K562 (cell line): ENCODE results near the gene LSR. TPM values are rescaled to one million over a fixed set of nuclear protein-coding genes. Genes with fewer than 3 reads are reported as not detected.

ENCODE experiments used
- ATF7 ChIP-seq: fragments of 450-650 bp; IDR thresholded peaks from 2 replicates; pipeline ENCODE4 v1.7.1; 2014; ENCODE audit warnings: mild to moderate bottlenecking, moderate library complexity
- BRCA1 ChIP-seq, 2 experiments: fragments of 450-650 bp in 1 of 2; sonication (generic) in 1 of 2; formaldehyde crosslinking in 1 of 2; IDR thresholded peaks; 2 replicates each; pipeline versions ENCODE4 v1.5.0 to v1.6.1; 2017 to 2020; ENCODE audit warnings: mild to moderate bottlenecking in 1 of 2, missing genetic modification reagents in 1 of 2
- CBX1 ChIP-seq: sonication (generic); IDR thresholded peaks from 2 replicates; pipeline ENCODE4 v1.6.1; 2016; ENCODE audit warnings: antibody characterized with exemption, low read depth, mild to moderate bottlenecking
- COPS2 ChIP-seq: fragments of 450-650 bp; conservative IDR thresholded peaks from 2 replicates; pipeline ENCODE4 v1.6.1; 2016; ENCODE audit warnings: mild to moderate bottlenecking, moderate library complexity
- ELF1 ChIP-seq: fragments of 200-800 bp; sonication (Bioruptor generic); IDR thresholded peaks from 2 replicates; pipeline ENCODE4 v1.6.1; 2016; ENCODE audit warnings: missing genetic modification characterization, missing compliant biosample characterization
- ETV1 ChIP-seq: fragments of 450-650 bp; conservative IDR thresholded peaks from 2 replicates; pipeline ENCODE4 v1.6.1; 2016; ENCODE audit warnings: missing genetic modification characterization, control low read depth, low read depth, missing compliant biosample characterization
- GATAD2B ChIP-seq: fragments of 450-650 bp; IDR thresholded peaks from 2 replicates; pipeline ENCODE4 v1.6.1; 2017; ENCODE audit warnings: mild to moderate bottlenecking, borderline replicate concordance
- MAZ ChIP-seq, 2 experiments: fragments of 450-650 bp in 1 of 2; sonication (generic) in 1 of 2; formaldehyde crosslinking; IDR thresholded peaks in 1 of 2; conservative IDR thresholded peaks in 1 of 2; 2 replicates each; pipeline versions ENCODE4 v1.4.0 to v1.5.0; 2020; ENCODE audit warnings: mild to moderate bottlenecking in 1 of 2, missing genetic modification reagents in 1 of 2
- MECOM ChIP-seq: fragments of 250-450 bp; sonication (Bioruptor Pico); IDR thresholded peaks from 2 replicates; pipeline ENCODE4 v1.8.0; 2022; ENCODE audit warnings: inconsistent platforms
- NELFE ChIP-seq: IDR thresholded peaks from 2 replicates; pipeline ENCODE4 v1.6.1; 2011; ENCODE audit warnings: mild to moderate bottlenecking; ENCODE audit not compliant: insufficient read depth, insufficient read length
- NFE2L1 ChIP-seq: fragments of 450-650 bp; IDR thresholded peaks from 2 replicates; pipeline ENCODE4 v1.6.1; 2016; ENCODE audit warnings: missing genetic modification characterization, low read depth, mild to moderate bottlenecking, missing compliant biosample characterization, moderate library complexity, borderline replicate concordance
- POLR2H ChIP-seq: IDR thresholded peaks from 2 replicates; pipeline ENCODE4 v1.6.1; 2016; ENCODE audit warnings: missing genetic modification characterization, low read depth, mild to moderate bottlenecking, control low read depth, missing compliant biosample characterization, moderate library complexity
- ZNF311 ChIP-seq: fragments of 250-450 bp; sonication (Bioruptor Pico); IDR thresholded peaks from 2 replicates; pipeline ENCODE4 v1.4.0; 2020; ENCODE audit warnings: mild to moderate bottlenecking, moderate library complexity
- ZNF766 ChIP-seq: fragments of 200-800 bp; sonication (Bioruptor generic); conservative IDR thresholded peaks from 2 replicates; pipeline ENCODE4 v1.6.1; 2016; ENCODE audit warnings: missing genetic modification characterization, missing compliant biosample characterization
- polyA plus RNA-seq, 8 experiments: library from polyadenylated mRNA; depleted of rRNA in 4 of 8; stranded (reverse) in 5 of 8; unstranded in 3 of 8; fragments of >200 nt; fragmentation: Nextera tagmentation in 2 of 8; fragmentation: Illumina TruSeq in 1 of 8; extraction: Ambion mirVana in 2 of 8; extraction: Trizol in 1 of 8; gene quantifications; 2 replicates each; pipeline versions ENCODE4 v1.2.1 to v1.2.3, GENCODE V29; 2011 to 2014; ENCODE audit warnings: inconsistent platforms in 1 of 8, missing spikeins in 1 of 8
- total RNA-seq, 7 experiments: library from RNA; depleted of rRNA in 6 of 7; stranded (reverse); fragments of >200 nt in 6 of 7; fragmentation: Illumina TruSeq in 2 of 7; extraction: Trizol in 2 of 7; gene quantifications; 2 replicates each; pipeline versions ENCODE4 v1.2.1 to v1.2.3, GENCODE V29; 2011 to 2021; ENCODE audit warnings: low replicate concordance in 1 of 7
- TF ChIP-seq, protein P1 (sequence below): fragments of 250-450 bp; sonication (Bioruptor Pico); IDR thresholded peaks from 2 replicates; pipeline ENCODE4 v1.4.0; 2020; ENCODE audit warnings: mild to moderate bottlenecking
- TF ChIP-seq, protein P2 (sequence below): sonication (generic); formaldehyde crosslinking; IDR thresholded peaks from 2 replicates; pipeline ENCODE4 v1.8.1; 2023; ENCODE audit warnings: missing genetic modification reagents, mild to moderate bottlenecking, borderline replicate concordance
- TF ChIP-seq, protein P3 (sequence below): sonication (generic); formaldehyde crosslinking; IDR thresholded peaks from 2 replicates; pipeline ENCODE4 v1.8.1; 2023; ENCODE audit warnings: mild to moderate bottlenecking, missing genetic modification reagents
- TF ChIP-seq, protein P4 (sequence below): fragments of 250-450 bp; sonication (Bioruptor Pico); IDR thresholded peaks from 2 replicates; pipeline ENCODE4 v1.8.0; 2021; ENCODE audit warnings: moderate library complexity, mild to moderate bottlenecking, inconsistent platforms

Gene LSR
- total and polyA plus RNA-seq, 9 of the 15 experiments (the other 6 are each of a cell fraction or from before 2014, with no cell fraction given) = 0.44 to 87.9 (median 28.0) TPM

- no peak for TF ChIP-seq ZNF766
- peak; percentile 100 for TF ChIP-seq ATF7
- peak; percentile 90 for TF ChIP-seq POLR2H (tag)
- TF ChIP-seq, protein P1, sequence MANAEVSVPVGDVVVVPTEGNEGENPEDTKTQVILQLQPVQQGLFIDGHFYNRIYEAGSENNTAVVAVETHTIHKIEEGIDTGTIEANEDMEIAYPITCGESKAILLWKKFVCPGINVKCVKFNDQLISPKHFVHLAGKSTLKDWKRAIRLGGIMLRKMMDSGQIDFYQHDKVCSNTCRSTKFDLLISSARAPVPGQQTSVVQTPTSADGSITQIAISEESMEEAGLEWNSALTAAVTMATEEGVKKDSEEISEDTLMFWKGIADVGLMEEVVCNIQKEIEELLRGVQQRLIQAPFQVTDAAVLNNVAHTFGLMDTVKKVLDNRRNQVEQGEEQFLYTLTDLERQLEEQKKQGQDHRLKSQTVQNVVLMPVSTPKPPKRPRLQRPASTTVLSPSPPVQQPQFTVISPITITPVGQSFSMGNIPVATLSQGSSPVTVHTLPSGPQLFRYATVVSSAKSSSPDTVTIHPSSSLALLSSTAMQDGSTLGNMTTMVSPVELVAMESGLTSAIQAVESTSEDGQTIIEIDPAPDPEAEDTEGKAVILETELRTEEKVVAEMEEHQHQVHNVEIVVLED = peak; percentile 25; the same call in 1 of the 2 replicates
- no peak for TF ChIP-seq NFE2L1 (tag)
- TF ChIP-seq, protein P2, sequence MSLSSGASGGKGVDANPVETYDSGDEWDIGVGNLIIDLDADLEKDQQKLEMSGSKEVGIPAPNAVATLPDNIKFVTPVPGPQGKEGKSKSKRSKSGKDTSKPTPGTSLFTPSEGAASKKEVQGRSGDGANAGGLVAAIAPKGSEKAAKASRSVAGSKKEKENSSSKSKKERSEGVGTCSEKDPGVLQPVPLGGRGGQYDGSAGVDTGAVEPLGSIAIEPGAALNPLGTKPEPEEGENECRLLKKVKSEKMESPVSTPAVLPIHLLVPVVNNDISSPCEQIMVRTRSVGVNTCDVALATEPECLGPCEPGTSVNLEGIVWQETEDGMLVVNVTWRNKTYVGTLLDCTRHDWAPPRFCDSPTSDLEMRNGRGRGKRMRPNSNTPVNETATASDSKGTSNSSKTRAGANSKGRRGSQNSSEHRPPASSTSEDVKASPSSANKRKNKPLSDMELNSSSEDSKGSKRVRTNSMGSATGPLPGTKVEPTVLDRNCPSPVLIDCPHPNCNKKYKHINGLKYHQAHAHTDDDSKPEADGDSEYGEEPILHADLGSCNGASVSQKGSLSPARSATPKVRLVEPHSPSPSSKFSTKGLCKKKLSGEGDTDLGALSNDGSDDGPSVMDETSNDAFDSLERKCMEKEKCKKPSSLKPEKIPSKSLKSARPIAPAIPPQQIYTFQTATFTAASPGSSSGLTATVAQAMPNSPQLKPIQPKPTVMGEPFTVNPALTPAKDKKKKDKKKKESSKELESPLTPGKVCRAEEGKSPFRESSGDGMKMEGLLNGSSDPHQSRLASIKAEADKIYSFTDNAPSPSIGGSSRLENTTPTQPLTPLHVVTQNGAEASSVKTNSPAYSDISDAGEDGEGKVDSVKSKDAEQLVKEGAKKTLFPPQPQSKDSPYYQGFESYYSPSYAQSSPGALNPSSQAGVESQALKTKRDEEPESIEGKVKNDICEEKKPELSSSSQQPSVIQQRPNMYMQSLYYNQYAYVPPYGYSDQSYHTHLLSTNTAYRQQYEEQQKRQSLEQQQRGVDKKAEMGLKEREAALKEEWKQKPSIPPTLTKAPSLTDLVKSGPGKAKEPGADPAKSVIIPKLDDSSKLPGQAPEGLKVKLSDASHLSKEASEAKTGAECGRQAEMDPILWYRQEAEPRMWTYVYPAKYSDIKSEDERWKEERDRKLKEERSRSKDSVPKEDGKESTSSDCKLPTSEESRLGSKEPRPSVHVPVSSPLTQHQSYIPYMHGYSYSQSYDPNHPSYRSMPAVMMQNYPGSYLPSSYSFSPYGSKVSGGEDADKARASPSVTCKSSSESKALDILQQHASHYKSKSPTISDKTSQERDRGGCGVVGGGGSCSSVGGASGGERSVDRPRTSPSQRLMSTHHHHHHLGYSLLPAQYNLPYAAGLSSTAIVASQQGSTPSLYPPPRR (CRISPR knock-in tag) = no peak
- TF ChIP-seq BRCA1 (IDR thresholded peaks at IDR 0.05) = no peak
- no peak for TF ChIP-seq BRCA1 (CRISPR knock-in tag; IDR thresholded peaks at IDR 0.05)
- TF ChIP-seq MECOM (CRISPR knock-in tag) = 0 out of 2 replicates have a peak, but pooled peaks have one; percentile 8
- peak; percentile 66 to 92; a peak in 2 of 4 replicates for TF ChIP-seq MAZ (CRISPR knock-in tag; conservative IDR thresholded peaks at IDR 0.05 in 1 of 2, IDR thresholded peaks at IDR 0.05 in 1 of 2)
- TF ChIP-seq, protein P3, sequence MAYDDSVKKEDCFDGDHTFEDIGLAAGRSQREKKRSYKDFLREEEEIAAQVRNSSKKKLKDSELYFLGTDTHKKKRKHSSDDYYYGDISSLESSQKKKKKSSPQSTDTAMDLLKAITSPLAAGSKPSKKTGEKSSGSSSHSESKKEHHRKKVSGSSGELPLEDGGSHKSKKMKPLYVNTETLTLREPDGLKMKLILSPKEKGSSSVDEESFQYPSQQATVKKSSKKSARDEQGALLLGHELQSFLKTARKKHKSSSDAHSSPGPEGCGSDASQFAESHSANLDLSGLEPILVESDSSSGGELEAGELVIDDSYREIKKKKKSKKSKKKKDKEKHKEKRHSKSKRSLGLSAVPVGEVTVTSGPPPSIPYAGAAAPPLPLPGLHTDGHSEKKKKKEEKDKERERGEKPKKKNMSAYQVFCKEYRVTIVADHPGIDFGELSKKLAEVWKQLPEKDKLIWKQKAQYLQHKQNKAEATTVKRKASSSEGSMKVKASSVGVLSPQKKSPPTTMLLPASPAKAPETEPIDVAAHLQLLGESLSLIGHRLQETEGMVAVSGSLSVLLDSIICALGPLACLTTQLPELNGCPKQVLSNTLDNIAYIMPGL (CRISPR knock-in tag) = 0 out of 2 replicates have a peak, but pooled peaks have one; percentile 33
- TF ChIP-seq NELFE = peak; percentile 70
- TF ChIP-seq, protein P4, sequence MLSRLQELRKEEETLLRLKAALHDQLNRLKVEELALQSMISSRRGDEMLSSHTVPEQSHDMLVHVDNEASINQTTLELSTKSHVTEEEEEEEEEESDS (CRISPR knock-in tag) = no peak
- no peak for TF ChIP-seq GATAD2B
- TF ChIP-seq ZNF311 = no peak
- TF ChIP-seq ETV1 (tag) = peak; percentile 89
- TF ChIP-seq COPS2 = no peak
- no peak for TF ChIP-seq CBX1
- peak; percentile 78 for TF ChIP-seq ELF1 (tag)
Measured at GRCh38 chr19:35248310-35249145, at the start of gene LSR (continued).
